Suppressor macrophage treated with lipopolysaccharide for 4 hours (primary cell): ENCODE measurements around the gene FAM72D.
A peak's percentile ranks its signal among the peaks of the same experiment; 100 is the strongest.
"Not testable (repeated sequence)": the region's sequence is repeated elsewhere in the genome, so short reads cannot be mapped to it uniquely, and the experiment has no call there.

Experiments
- DNase-seq: peaks from one replicate; pipeline ENCODE4 v3.0.0-alpha.2; 2020

FAM72D gene

GRCh38 chr1:145155873-145156272, 60.1 kb downstream of the FAM72D start:
- not testable (repeated sequence) for DNase-seq

GRCh38 chr1:145156891-145157610, 61.3 kb downstream of the FAM72D start:
- peak; percentile 49 for DNase-seq

GRCh38 chr1:145157715-145158114, 61.9 kb downstream of the FAM72D start:
- not testable (repeated sequence) for DNase-seq

- not testable (repeated sequence) for DNase-seq
Observed at GRCh38 chr1:145161046-145161752, 65.4 kb downstream of the FAM72D start.
